H9 (cell line): ENCODE results near the gene HPRT1. TPM values are rescaled to one million over a fixed set of nuclear protein-coding genes. Genes with fewer than 3 reads are reported as not detected.
A peak's percentile ranks its signal among the peaks of the same experiment; 100 is the strongest.

Source experiments
- DNase-seq: peaks from one replicate; pipeline ENCODE4 v3.0.0-alpha.2; 2017
- H2AFZ ChIP-seq: one replicate; pipeline ENCODE4 v1.6.1; 2013; ENCODE audit warnings: mild to moderate bottlenecking, low read length, control low read depth, moderate library complexity
- H2AK5ac ChIP-seq: 2 replicates; pipeline ENCODE4 v1.6.1; 2013; ENCODE audit warnings: low read length, control low read depth, mixed read lengths; ENCODE audit not compliant: insufficient read length
- H2BK120ac ChIP-seq: one replicate; pipeline ENCODE4 v1.6.1; 2013; ENCODE audit warnings: low read depth, mild to moderate bottlenecking, low read length, control low read depth, inconsistent platforms; ENCODE audit not compliant: poor library complexity, severe bottlenecking
- H2BK12ac ChIP-seq: 2 replicates; pipeline ENCODE4 v1.6.1; 2013; ENCODE audit warnings: low read length, control low read depth, mixed read lengths, low read depth; ENCODE audit not compliant: insufficient read length
- H2BK15ac ChIP-seq: 2 replicates; pipeline ENCODE4 v1.6.1; 2013; ENCODE audit warnings: low read depth, low read length, control low read depth
- H2BK20ac ChIP-seq: one replicate; pipeline ENCODE4 v1.6.1; 2013; ENCODE audit warnings: low read depth, mild to moderate bottlenecking, low read length, control low read depth, inconsistent platforms; ENCODE audit not compliant: poor library complexity, severe bottlenecking
- H2BK5ac ChIP-seq: 2 replicates; pipeline ENCODE4 v1.6.1; 2013; ENCODE audit warnings: low read length, control low read depth, mixed read lengths; ENCODE audit not compliant: insufficient read length
- H3K14ac ChIP-seq: 2 replicates; pipeline ENCODE4 v1.6.1; 2013; ENCODE audit warnings: low read length, control low read depth; ENCODE audit not compliant: insufficient read depth
- H3K18ac ChIP-seq: 2 replicates; pipeline ENCODE4 v1.6.1; 2013; ENCODE audit warnings: low read depth, mild to moderate bottlenecking, mixed read lengths, low read length, control low read depth; ENCODE audit not compliant: insufficient read length
- H3K23ac ChIP-seq: 2 replicates; pipeline ENCODE4 v1.6.1; 2013; ENCODE audit warnings: low read length, control low read depth, mixed read lengths, low read depth; ENCODE audit not compliant: insufficient read length
- H3K23me2 ChIP-seq: 2 replicates; pipeline ENCODE4 v1.6.1; 2013; ENCODE audit warnings: low read depth, mild to moderate bottlenecking, mixed read lengths, low read length, control low read depth; ENCODE audit not compliant: insufficient read length, poor library complexity, severe bottlenecking
- H3K27ac ChIP-seq: 2 replicates; pipeline ENCODE4 v1.5.1; 2013; ENCODE audit warnings: low read length, control low read depth, mixed read lengths, low read depth; ENCODE audit not compliant: insufficient read length
- H3K27me3 ChIP-seq: 2 replicates; pipeline ENCODE4 v1.6.1; 2013; ENCODE audit warnings: low read length, control low read depth, inconsistent platforms; ENCODE audit not compliant: insufficient read depth
- H3K4ac ChIP-seq: 2 replicates; pipeline ENCODE4 v1.6.1; 2013; ENCODE audit warnings: low read depth, mild to moderate bottlenecking, control low read depth, inconsistent platforms, low read length, moderate library complexity
- H3K4me1 ChIP-seq: 2 replicates; pipeline ENCODE4 v1.6.1; 2013; ENCODE audit warnings: low read length, control low read depth, inconsistent platforms; ENCODE audit not compliant: insufficient read depth
- H3K4me2 ChIP-seq: 2 replicates; pipeline ENCODE4 v1.6.1; 2013; ENCODE audit warnings: low read length, control low read depth, mixed read lengths; ENCODE audit not compliant: insufficient read length, insufficient read depth
- H3K56ac ChIP-seq: 2 replicates; pipeline ENCODE4 v1.6.1; 2013; ENCODE audit warnings: low read depth, mild to moderate bottlenecking, mixed read lengths, low read length, control low read depth; ENCODE audit not compliant: insufficient read length
- H3K79me1 ChIP-seq: 2 replicates; pipeline ENCODE4 v1.6.1; 2013; ENCODE audit warnings: low read depth, mild to moderate bottlenecking, moderate library complexity, low read length, control low read depth, inconsistent platforms; ENCODE audit not compliant: insufficient read depth, poor library complexity, severe bottlenecking
- H3K79me2 ChIP-seq: 2 replicates; pipeline ENCODE4 v1.6.1; 2013; ENCODE audit warnings: low read length, control low read depth, inconsistent platforms; ENCODE audit not compliant: insufficient read depth
- H3K9ac ChIP-seq: 2 replicates; pipeline ENCODE4 v1.6.1; 2013; ENCODE audit warnings: low read length, control low read depth, mixed read lengths; ENCODE audit not compliant: insufficient read length; ENCODE audit errors: extremely low read depth
- H3K9me3 ChIP-seq: one replicate; pipeline ENCODE4 v1.6.1; 2013; ENCODE audit warnings: low read depth, low read length, inconsistent platforms; ENCODE audit not compliant: control insufficient read depth
- H3T11ph ChIP-seq: one replicate; pipeline ENCODE4 v1.6.1; 2013; ENCODE audit warnings: mild to moderate bottlenecking, low read length, control low read depth, inconsistent platforms
- H4K20me1 ChIP-seq: one replicate; pipeline ENCODE4 v1.6.1; 2013; ENCODE audit not compliant: control insufficient read depth, insufficient read length, insufficient read depth
- H4K5ac ChIP-seq: 2 replicates; pipeline ENCODE4 v1.6.1; 2013; ENCODE audit warnings: low read depth, mild to moderate bottlenecking, mixed read lengths, low read length, control low read depth; ENCODE audit not compliant: insufficient read length
- H4K8ac ChIP-seq: replicated peaks from 2 replicates; pipeline ENCODE4 v1.6.1; 2013; ENCODE audit warnings: low read length, control low read depth, mixed read lengths, low read depth; ENCODE audit not compliant: insufficient read length
- H4K91ac ChIP-seq: 2 replicates; pipeline ENCODE4 v1.6.1; 2013; ENCODE audit warnings: low read depth, mild to moderate bottlenecking, moderate library complexity, mixed read lengths, low read length, control low read depth; ENCODE audit not compliant: insufficient read length
- H3K27ac Mint-ChIP-seq, 3 experiments: 2 replicates in 2 of 3; 3 replicates in 1 of 3; pipeline ENCODE4 v1.8.0; 2020 to 2021; ENCODE audit warnings: mixed read lengths in 3 of 3, mild to moderate bottlenecking in 1 of 3, moderate library complexity in 1 of 3
- H3K27me3 Mint-ChIP-seq: 2 replicates; pipeline ENCODE4 v1.8.0; 2021; ENCODE audit warnings: low read depth, mild to moderate bottlenecking, moderate library complexity, mixed read lengths
- H3K36me3 Mint-ChIP-seq, 3 experiments: 2 replicates in 2 of 3; 3 replicates in 1 of 3; pipeline ENCODE4 v1.8.0; 2020 to 2021; ENCODE audit warnings: low read depth in 3 of 3, mixed read lengths in 3 of 3; ENCODE audit not compliant: insufficient read depth in 1 of 3
- H3K4me1 Mint-ChIP-seq, 2 experiments: 2 replicates each; pipeline ENCODE4 v1.8.0; 2020; ENCODE audit warnings: mixed read lengths in 2 of 2
- H3K4me3 Mint-ChIP-seq, 2 experiments: 2 replicates in 1 of 2; 3 replicates in 1 of 2; pipeline ENCODE4 v1.8.0; 2020 to 2021; ENCODE audit warnings: mild to moderate bottlenecking in 2 of 2, mixed read lengths in 2 of 2, moderate library complexity in 1 of 2
- H3K9me3 Mint-ChIP-seq, 2 experiments: 2 replicates in 1 of 2; 3 replicates in 1 of 2; pipeline ENCODE4 v1.8.0; 2020; ENCODE audit warnings: mild to moderate bottlenecking in 2 of 2, mixed read lengths in 2 of 2, moderate library complexity in 1 of 2
- WGBS: extraction: QIAGEN DNeasy Blood & Tissue Kit; methylation state at CpG from one replicate; pipeline ENCODE4 v1.1.7; 2013; ENCODE audit warnings: missing lambda C conversion rate, low lambda C conversion rate, mixed read lengths; ENCODE audit not compliant: insufficient read length; ENCODE audit errors: extremely low coverage; 5-methylcytosine and 5-hydroxymethylcytosine counted together
- total RNA-seq: library from RNA; stranded (reverse); gene quantifications from 2 replicates; pipeline ENCODE4 v1.2.1, GENCODE V29; 2021
- TF ChIP-seq, protein P1 (sequence below): fragments of 200-600 bp; sonication (generic); conservative IDR thresholded peaks from 3 replicates; pipeline ENCODE4 v1.8.0; 2021; ENCODE audit warnings: antibody characterized with exemption, mild to moderate bottlenecking

The HPRT1 gene
- total RNA-seq, 1 experiment from 2014 or later = 39.2 TPM

DNA sequence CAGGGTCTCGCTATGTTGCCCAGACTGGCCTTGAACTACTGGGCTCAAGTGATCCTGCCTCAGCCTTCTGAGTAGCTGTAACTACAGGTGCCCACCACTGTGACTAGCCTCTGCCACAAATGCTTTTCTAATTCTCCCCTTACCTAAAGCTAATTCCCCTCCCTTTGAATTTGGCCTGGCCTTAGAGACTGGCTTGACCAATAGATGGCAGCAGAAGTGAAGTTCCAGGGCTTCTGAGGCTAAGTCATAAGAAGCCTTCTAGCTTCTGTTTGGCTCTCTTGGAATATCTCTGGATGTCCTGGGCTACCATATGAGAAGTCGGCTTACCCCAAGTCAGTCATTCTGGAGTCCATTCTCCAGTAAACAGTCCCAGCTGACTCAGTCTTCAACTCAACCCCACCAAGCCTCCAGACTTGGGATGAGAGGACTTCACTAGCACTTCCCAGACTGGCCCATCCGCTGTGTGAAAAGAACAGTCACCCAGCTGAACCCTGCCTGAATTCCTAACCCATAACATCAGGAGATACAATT, 61.0 kb downstream of the HPRT1 start:
- Mint-ChIP-seq H3K27me3 (no peaks in the 10 kb centered on the region), H3K4me3 (no peak overlapping the region), H3K36me3 (peaks cover 0 to 6% (median 2%) of the 10 kb centered on the region in 3 experiments; a peak in 4 of 7 replicates), H3K4me1 (no peaks in the 10 kb centered on the region), H3K9me3 (peaks cover under 1 to 56% of the 10 kb centered on the region in 2 experiments; a peak in 4 of 5 replicates), H3K27ac (no peak overlapping the region)
- Histone ChIP-seq H3K9ac (no peak overlapping the region), H2BK12ac (no peak overlapping the region), H3K4me1 (no peaks in the 10 kb centered on the region), H3K9me3 (no peaks in the 10 kb centered on the region), H2AK5ac (no peak overlapping the region), H4K20me1 (no peaks in the 10 kb centered on the region), H4K5ac (no peak overlapping the region), H3K27me3 (no peaks in the 10 kb centered on the region), H3K23ac (no peak overlapping the region), H3K56ac (no peak overlapping the region), H3K79me2 (no peaks in the 10 kb centered on the region), H2AFZ (no peak overlapping the region), H2BK120ac (no peak overlapping the region), H4K91ac (no peak overlapping the region), H3T11ph (no peak overlapping the region), H3K23me2 (no peaks in the 10 kb centered on the region), H3K14ac (no peak overlapping the region), H3K27ac (no peak overlapping the region), H4K8ac (no peak overlapping the region), H3K4me2 (no peak overlapping the region), H2BK20ac (no peak overlapping the region), H3K4ac (no peak overlapping the region), H3K18ac (no peak overlapping the region), H2BK5ac (no peak overlapping the region), H3K79me1 (no peaks in the 10 kb centered on the region), H2BK15ac (no peak overlapping the region)
- TF ChIP-seq, protein P1, sequence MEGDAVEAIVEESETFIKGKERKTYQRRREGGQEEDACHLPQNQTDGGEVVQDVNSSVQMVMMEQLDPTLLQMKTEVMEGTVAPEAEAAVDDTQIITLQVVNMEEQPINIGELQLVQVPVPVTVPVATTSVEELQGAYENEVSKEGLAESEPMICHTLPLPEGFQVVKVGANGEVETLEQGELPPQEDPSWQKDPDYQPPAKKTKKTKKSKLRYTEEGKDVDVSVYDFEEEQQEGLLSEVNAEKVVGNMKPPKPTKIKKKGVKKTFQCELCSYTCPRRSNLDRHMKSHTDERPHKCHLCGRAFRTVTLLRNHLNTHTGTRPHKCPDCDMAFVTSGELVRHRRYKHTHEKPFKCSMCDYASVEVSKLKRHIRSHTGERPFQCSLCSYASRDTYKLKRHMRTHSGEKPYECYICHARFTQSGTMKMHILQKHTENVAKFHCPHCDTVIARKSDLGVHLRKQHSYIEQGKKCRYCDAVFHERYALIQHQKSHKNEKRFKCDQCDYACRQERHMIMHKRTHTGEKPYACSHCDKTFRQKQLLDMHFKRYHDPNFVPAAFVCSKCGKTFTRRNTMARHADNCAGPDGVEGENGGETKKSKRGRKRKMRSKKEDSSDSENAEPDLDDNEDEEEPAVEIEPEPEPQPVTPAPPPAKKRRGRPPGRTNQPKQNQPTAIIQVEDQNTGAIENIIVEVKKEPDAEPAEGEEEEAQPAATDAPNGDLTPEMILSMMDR = peak; percentile 70
- peak; percentile 65 for DNase-seq
- no CpG with 5 or more reads among the region's 3 CpGs for WGBS
